ENCODE data around the gene MYOF.

MYOF gene

GRCh38 chr10:93336110-93336509 is 146.0 kb downstream of the MYOF start:
- ChIA-PET POLR2A (ENCODE audit: low non-redundant PET) (no interaction called here), CTCF (interaction anchor here (0.6 kb wide), 1 partner anchor 10 kb away, joined by 3 read pairs; no protein-coding TSS in a partner anchor)
- peak; percentile 34 for DNase-seq (ENCODE audit: low spot score)
- no peak overlapping the region for H3K27ac ChIP-seq
- no peak for TF ChIP-seq CTCF (conservative IDR thresholded peaks at IDR 0.05; ENCODE audit: low read depth)

- no peak for TF ChIP-seq CTCF (conservative IDR thresholded peaks at IDR 0.05; ENCODE audit: low read depth)
- CTCF ChIA-PET: interaction anchor here (0.6 kb wide), 1 partner anchor 45 kb away, joined by 6 read pairs; no protein-coding TSS in a partner anchor
- DNase-seq (ENCODE audit: low spot score): peak; percentile 91
- peak overlapping the region; percentile 63 for H3K27ac ChIP-seq
- POLR2A ChIA-PET (ENCODE audit: low non-redundant PET): interaction anchor here (0.6 kb wide), 1 partner anchor 320 kb away, joined by 10 read pairs; no protein-coding TSS in a partner anchor
Measured at GRCh38 chr10:93334901-93335327, 147.2 kb downstream of the MYOF start.

- CTCF ChIA-PET: no interaction called here
- H3K27ac ChIP-seq: no peak overlapping the region
Measured at GRCh38 chr10:93334181-93334580, 148.0 kb downstream of the MYOF start.

GRCh38 chr10:93333278-93333978 is 148.7 kb downstream of the MYOF start:
- ChIA-PET CTCF (no interaction called here), POLR2A (ENCODE audit: low non-redundant PET) (no interaction called here)
- TF ChIP-seq CTCF (conservative IDR thresholded peaks at IDR 0.05; ENCODE audit: low read depth): no peak
- peak; percentile 74 for DNase-seq (ENCODE audit: low spot score)
- H3K27ac ChIP-seq: 0 out of 2 replicates have a peak overlapping the region, but pooled peaks have one; percentile 17

More at GRCh38 chr10:93334181-93334580, 148.0 kb downstream of the MYOF start:
- POLR2A ChIA-PET (ENCODE audit: low non-redundant PET): no interaction called here
- no peak for DNase-seq (ENCODE audit: low spot score)
- TF ChIP-seq CTCF (conservative IDR thresholded peaks at IDR 0.05; ENCODE audit: low read depth): no peak

- DNase-seq (ENCODE audit: low spot score): no peak
- no peak overlapping the region for H3K27ac ChIP-seq
- POLR2A ChIA-PET (ENCODE audit: low non-redundant PET): no interaction called here
- no peak for TF ChIP-seq CTCF (conservative IDR thresholded peaks at IDR 0.05; ENCODE audit: low read depth)
- CTCF ChIA-PET: no interaction called here
Measured at GRCh38 chr10:93330824-93331223, 151.3 kb downstream of the MYOF start.

GRCh38 chr10:93319896-93320295 is 162.2 kb downstream of the MYOF start:
- ChIA-PET CTCF (no interaction called here), POLR2A (ENCODE audit: low non-redundant PET) (no interaction called here)
- TF ChIP-seq CTCF (conservative IDR thresholded peaks at IDR 0.05; ENCODE audit: low read depth): no peak
- no peak for DNase-seq (ENCODE audit: low spot score)
- no peak overlapping the region for H3K27ac ChIP-seq
